ENCODE measurements around the gene RSPRY1. TPM values are rescaled to one million over a fixed set of nuclear protein-coding genes. Genes with fewer than 3 reads are reported as not detected.

RSPRY1 gene
- total RNA-seq, 1 donor from 2014 or later = 63.7 TPM

DNA sequence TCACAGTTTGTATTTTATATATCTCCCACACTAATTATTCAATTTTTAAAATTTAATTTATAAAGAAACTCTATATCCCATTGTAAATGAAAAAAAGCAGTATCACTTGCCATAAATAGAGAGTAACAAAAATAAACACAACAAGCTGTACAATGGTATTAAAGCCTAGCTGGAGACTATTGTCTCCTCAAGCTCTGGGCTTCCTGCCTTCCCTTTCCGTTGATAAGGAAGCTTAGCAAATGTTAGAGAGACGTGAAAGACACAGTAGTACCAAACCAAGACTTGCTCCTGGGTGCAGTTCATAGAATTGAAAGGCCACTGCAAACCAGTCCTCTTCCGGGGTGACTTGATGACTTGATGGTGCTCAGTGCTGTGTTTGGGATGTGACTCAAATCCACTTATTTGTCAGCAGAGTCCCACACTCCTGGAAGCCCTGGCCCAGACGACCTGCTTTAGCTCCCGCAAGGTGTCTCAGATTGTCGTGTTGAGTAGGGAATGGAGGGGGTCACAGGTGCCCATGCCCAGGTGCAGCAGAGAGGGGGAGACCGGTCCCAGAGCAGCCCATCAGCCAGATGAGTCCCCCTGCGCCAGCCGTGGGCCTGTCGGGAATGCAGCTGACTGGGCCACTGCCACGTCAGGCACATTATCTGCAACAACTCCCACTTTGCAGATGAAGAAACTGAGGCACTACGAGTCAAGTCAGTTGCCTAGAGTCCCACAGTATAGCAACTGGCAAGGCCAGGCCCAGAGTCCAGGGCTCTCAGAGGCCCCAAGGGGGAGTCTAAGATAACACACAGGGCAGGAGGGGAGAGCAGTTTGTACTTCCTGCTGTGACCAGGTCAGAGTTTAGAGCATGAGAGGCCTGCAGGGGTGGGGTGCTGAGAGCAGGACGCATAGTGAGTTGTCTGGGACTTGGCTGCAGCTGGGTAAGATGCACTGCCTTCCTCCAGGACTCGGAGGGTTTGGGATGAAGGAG is 40.8 kb upstream of the RSPRY1 start:
- H3K36me3 Mint-ChIP-seq (ENCODE audit: insufficient read depth) = no peaks in the 10 kb centered on the region
- no peaks in the 10 kb centered on the region for H3K27me3 Mint-ChIP-seq
- no peaks in the 10 kb centered on the region for H3K9me3 Mint-ChIP-seq (ENCODE audit: low read depth)
- H3K4me3 Mint-ChIP-seq (ENCODE audit: low read depth) = no peak overlapping the region
- H3K27ac Mint-ChIP-seq = no peak overlapping the region
- DNase-seq (ENCODE audit: low spot score, unreplicated experiment) = no peak
- peaks cover 3% of the 10 kb centered on the region for H3K4me1 Mint-ChIP-seq (ENCODE audit: low read depth)
- TF ChIP-seq, protein P1, sequence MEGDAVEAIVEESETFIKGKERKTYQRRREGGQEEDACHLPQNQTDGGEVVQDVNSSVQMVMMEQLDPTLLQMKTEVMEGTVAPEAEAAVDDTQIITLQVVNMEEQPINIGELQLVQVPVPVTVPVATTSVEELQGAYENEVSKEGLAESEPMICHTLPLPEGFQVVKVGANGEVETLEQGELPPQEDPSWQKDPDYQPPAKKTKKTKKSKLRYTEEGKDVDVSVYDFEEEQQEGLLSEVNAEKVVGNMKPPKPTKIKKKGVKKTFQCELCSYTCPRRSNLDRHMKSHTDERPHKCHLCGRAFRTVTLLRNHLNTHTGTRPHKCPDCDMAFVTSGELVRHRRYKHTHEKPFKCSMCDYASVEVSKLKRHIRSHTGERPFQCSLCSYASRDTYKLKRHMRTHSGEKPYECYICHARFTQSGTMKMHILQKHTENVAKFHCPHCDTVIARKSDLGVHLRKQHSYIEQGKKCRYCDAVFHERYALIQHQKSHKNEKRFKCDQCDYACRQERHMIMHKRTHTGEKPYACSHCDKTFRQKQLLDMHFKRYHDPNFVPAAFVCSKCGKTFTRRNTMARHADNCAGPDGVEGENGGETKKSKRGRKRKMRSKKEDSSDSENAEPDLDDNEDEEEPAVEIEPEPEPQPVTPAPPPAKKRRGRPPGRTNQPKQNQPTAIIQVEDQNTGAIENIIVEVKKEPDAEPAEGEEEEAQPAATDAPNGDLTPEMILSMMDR (IDR thresholded peaks at IDR 0.05; ENCODE audit: unreplicated experiment) = no peak

DNA sequence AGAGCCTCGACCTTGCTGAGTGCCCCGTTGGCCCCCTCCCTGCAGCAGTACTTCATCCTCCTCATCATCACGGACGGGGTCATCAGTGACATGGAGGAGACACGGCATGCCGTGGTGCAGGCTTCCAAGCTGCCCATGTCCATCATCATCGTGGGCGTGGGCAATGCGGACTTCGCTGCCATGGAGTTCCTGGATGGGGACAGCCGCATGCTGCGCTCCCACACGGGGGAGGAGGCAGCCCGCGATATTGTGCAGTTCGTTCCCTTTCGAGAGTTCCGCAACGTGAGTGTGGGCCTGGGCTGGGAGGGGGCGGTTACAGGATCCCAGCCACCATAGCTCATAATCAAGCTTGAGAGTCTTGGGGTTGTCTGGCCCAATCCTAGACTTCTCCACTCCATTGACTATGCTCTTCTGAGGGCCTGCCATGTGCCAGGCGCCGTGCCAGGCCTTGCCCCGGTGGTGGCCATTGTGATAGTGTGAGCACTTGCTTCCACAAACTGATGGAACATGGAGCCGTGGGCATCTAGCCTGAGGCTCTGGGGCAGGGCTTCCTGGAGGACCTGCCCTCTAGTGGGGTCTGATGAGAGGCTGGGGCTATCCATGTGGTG is 40.0 kb upstream of the RSPRY1 start:
- Mint-ChIP-seq H3K36me3 (ENCODE audit: insufficient read depth) (no peaks in the 10 kb centered on the region), H3K27me3 (no peaks in the 10 kb centered on the region), H3K27ac (no peak overlapping the region), H3K4me3 (ENCODE audit: low read depth) (no peak overlapping the region), H3K9me3 (ENCODE audit: low read depth) (no peaks in the 10 kb centered on the region), H3K4me1 (ENCODE audit: low read depth) (peaks cover 3% of the 10 kb centered on the region)
- TF ChIP-seq, protein P1 (IDR thresholded peaks at IDR 0.05; ENCODE audit: unreplicated experiment) = no peak
- no peak for DNase-seq (ENCODE audit: low spot score, unreplicated experiment)

DNA sequence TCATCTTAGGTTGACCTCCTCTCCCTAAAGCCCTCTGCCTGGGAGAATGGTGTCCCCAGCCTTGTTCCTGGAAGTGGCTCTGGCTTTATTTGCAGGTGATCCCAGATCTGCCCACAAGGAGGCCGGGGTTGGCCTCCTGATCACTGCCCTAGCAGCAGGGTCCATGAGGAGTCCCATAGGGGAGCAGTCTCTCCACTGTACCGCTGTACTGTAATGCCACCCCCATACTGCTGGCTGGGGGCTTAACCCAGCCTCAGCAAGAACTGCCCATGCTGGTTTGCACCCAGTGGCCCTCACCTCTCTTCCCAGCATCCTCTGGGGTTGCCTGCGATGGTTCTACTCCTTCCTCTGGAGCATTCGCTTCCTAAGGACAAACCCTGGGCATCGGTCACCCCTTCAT is 39.4 kb upstream of the RSPRY1 start:
- Mint-ChIP-seq H3K4me3 (ENCODE audit: low read depth) (no peak overlapping the region), H3K27ac (no peak overlapping the region), H3K27me3 (no peaks in the 10 kb centered on the region), H3K4me1 (ENCODE audit: low read depth) (peaks cover 3% of the 10 kb centered on the region), H3K9me3 (ENCODE audit: low read depth) (no peaks in the 10 kb centered on the region), H3K36me3 (ENCODE audit: insufficient read depth) (no peaks in the 10 kb centered on the region)
- TF ChIP-seq, protein P1 (IDR thresholded peaks at IDR 0.05; ENCODE audit: unreplicated experiment) = peak; percentile 46
- no peak for DNase-seq (ENCODE audit: low spot score, unreplicated experiment)

DNA sequence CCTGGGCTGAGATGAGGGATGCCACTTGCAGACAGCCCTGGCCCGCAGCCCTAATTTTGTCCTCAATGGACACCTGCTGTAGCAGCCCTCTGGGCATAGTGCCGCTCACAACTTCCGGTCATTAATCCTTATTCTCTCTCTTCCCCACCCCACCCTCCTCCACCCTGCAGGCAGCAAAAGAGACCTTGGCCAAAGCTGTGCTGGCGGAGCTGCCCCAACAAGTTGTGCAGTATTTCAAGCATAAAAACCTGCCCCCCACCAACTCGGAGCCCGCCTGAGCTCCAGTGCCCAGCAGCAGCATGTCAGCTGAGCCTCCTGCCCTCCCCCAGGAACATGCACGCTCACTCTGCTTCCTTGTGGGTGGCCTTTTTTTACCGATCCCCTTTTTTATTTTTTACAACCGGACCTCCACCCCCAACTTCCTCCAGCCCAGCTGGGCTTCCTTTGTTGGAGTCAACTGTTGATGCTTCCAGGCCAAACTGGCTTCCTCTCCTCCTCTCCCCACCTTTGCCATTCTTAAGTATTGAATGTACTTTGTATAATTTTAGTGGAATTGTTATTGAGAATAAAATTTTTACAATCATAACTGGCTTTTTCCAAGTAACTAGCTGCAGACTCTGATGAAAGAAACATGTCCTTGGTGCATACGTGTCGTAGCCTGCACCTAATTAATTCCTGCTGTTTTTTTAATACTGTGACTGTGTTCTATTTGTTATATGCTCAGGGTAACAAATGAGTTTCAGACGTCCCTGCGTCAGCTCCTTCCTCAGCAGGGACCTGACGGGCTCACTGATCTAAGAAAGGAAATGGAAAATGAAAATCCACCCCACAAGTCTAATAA is 38.5 kb upstream of the RSPRY1 start:
- Mint-ChIP-seq H3K4me3 (ENCODE audit: low read depth) (no peak overlapping the region), H3K4me1 (ENCODE audit: low read depth) (peaks cover 3% of the 10 kb centered on the region), H3K27ac (peak overlapping the region; percentile 22), H3K27me3 (no peaks in the 10 kb centered on the region), H3K9me3 (ENCODE audit: low read depth) (no peaks in the 10 kb centered on the region), H3K36me3 (ENCODE audit: insufficient read depth) (peaks cover 5% of the 10 kb centered on the region)
- TF ChIP-seq, protein P1 (IDR thresholded peaks at IDR 0.05; ENCODE audit: unreplicated experiment) = no peak
- no peak for DNase-seq (ENCODE audit: low spot score, unreplicated experiment)

DNA sequence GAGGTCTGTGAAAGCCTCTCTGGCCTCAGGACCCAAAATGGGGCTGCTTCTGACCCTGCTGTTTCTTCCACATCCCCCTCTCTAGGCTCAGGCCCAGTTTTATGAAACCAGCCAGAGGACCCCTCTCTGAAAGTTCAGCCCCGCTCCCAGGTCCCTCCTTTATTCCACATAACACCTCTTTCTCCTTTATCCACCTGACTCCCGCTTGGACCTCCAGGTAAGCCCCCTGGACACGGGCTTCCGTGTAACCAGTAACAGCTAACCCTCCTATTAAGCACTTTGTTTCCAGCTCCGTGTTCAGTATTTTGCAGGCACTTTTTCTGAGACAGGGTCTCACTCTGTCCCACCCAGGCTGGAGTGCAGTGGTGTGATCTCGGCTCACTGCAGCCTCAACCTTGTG is 37.6 kb upstream of the RSPRY1 start:
- H3K27ac Mint-ChIP-seq = peak overlapping the region; percentile 63
- H3K4me3 Mint-ChIP-seq (ENCODE audit: low read depth) = no peak overlapping the region
- no peaks in the 10 kb centered on the region for H3K9me3 Mint-ChIP-seq (ENCODE audit: low read depth)
- peaks cover 11% of the 10 kb centered on the region for H3K36me3 Mint-ChIP-seq (ENCODE audit: insufficient read depth)
- no peak for DNase-seq (ENCODE audit: low spot score, unreplicated experiment)
- TF ChIP-seq, protein P1 (IDR thresholded peaks at IDR 0.05; ENCODE audit: unreplicated experiment) = no peak
- H3K4me1 Mint-ChIP-seq (ENCODE audit: low read depth) = peaks cover 3% of the 10 kb centered on the region
- no peaks in the 10 kb centered on the region for H3K27me3 Mint-ChIP-seq
